GM21529 (cell line): Measurements from ENCODE around the gene ANKRD31.
"Not testable (repeated sequence)": the region's sequence is repeated elsewhere in the genome, so short reads cannot be mapped to it uniquely, and the experiment has no call there.

Experiments
- ATAC-seq: cut with Tn5 transposase; IDR thresholded peaks from one replicate; pipeline ENCODE4 v1.9.1; 2021; ENCODE audit not compliant: unreplicated experiment

The ANKRD31 gene

GRCh38 chr5:75156585-75156984 is 80.1 kb downstream of the ANKRD31 start:
- no peak for ATAC-seq

- ATAC-seq = no peak
Observed at GRCh38 chr5:75152860-75153259, 83.8 kb downstream of the ANKRD31 start.

- no peak for ATAC-seq
Observed at GRCh38 chr5:75148051-75148450, 88.6 kb downstream of the ANKRD31 start.

- ATAC-seq = no peak
Observed at GRCh38 chr5:75142566-75143136, 94.0 kb downstream of the ANKRD31 start.

GRCh38 chr5:75140277-75140676 is 96.4 kb downstream of the ANKRD31 start:
- no peak for ATAC-seq

- no peak for ATAC-seq
Observed at GRCh38 chr5:75138689-75139088, 98.0 kb downstream of the ANKRD31 start.

- ATAC-seq = no peak
Observed at GRCh38 chr5:75130818-75131349, 105.8 kb downstream of the ANKRD31 start.

GRCh38 chr5:75116856-75117255 is 119.8 kb downstream of the ANKRD31 start:
- ATAC-seq = no peak

- ATAC-seq = not testable (repeated sequence)
Observed at GRCh38 chr5:75114311-75114710, 122.4 kb downstream of the ANKRD31 start.

- no peak for ATAC-seq
Observed at GRCh38 chr5:75113354-75114113, 123.1 kb downstream of the ANKRD31 start.

- no peak for ATAC-seq
Observed at GRCh38 chr5:75108931-75109596, 127.6 kb downstream of the ANKRD31 start.

GRCh38 chr5:75108515-75108914 is 128.2 kb downstream of the ANKRD31 start:
- ATAC-seq = no peak

GRCh38 chr5:75095956-75096355 is 140.7 kb downstream of the ANKRD31 start:
- ATAC-seq = not testable (repeated sequence)

- no peak for ATAC-seq
Observed at GRCh38 chr5:75091597-75091996, 145.1 kb downstream of the ANKRD31 start.

GRCh38 chr5:75089662-75090061 is 147.0 kb downstream of the ANKRD31 start:
- ATAC-seq = no peak

GRCh38 chr5:75089137-75089536 is 147.5 kb downstream of the ANKRD31 start:
- ATAC-seq = no peak

- no peak for ATAC-seq
Observed at GRCh38 chr5:75088648-75089047, 148.0 kb downstream of the ANKRD31 start.

GRCh38 chr5:75081510-75081909 is 155.2 kb downstream of the ANKRD31 start:
- ATAC-seq = no peak

- ATAC-seq = not testable (repeated sequence)
Observed at GRCh38 chr5:75079346-75079745, 157.3 kb downstream of the ANKRD31 start.

- ATAC-seq = no peak
Observed at GRCh38 chr5:75078027-75078426, 158.7 kb downstream of the ANKRD31 start.

- no peak for ATAC-seq
Observed at GRCh38 chr5:75072061-75072460, 164.6 kb downstream of the ANKRD31 start.

- no peak for ATAC-seq
Observed at GRCh38 chr5:75071100-75071499, 165.6 kb downstream of the ANKRD31 start.
